Fibroblast of skin of left quadriceps (primary cell): ENCODE data around the gene ZMIZ1.

Experiments used
- DNase-seq, 2 experiments: peaks; one replicate each; pipeline ENCODE4 v3.0.0-alpha.2; 2013; ENCODE audit warnings: low read depth in 2 of 2

Gene ZMIZ1

DNA sequence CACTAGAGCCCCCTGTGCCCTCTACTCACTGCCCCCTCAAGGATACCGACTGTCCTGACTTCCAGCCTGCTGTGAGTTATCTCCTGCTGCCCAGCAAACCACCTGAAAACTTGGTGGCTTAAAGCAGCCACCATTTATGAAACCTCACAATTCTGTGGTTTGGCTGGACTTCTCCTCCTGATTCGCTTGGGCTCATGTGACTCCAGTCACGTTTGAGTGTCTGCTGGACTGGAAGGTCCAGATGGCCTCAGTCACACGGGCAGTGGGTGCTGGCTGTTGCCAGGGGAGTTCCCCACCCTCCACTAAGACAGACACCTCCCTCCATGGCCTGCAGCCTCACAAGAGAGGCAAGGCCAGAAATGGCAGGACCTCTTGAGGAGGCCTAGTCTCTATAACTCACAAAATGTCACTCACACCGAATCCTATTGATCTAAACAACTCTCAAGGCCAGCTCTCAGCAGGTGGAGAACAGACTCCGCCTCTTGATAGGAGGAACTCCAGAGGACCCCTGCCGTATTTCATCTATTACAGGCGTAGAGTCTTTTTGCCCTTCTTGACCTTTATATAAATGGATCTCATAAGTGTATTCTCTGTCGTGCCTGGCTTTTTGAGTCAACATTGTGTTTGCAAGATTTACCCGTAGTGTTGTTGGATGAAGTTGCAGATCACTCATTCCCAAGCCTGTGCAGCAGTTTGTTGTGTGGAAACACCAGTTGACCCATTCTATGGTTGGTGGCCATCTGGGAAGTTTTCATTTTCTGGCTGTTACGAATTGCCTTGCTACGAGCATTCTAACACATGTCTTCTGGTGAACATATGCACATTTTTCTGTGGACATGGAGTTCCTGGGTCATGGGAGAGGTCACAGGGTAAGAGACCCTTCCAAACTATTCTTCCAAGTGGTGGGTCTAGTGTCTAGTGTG is 48.3 kb downstream of the ZMIZ1 start:
- no peak for DNase-seq

GRCh38 chr10:79118286-79119202 is 49.8 kb downstream of the ZMIZ1 start:
- no peak for DNase-seq

GRCh38 chr10:79119306-79119705 is 50.5 kb downstream of the ZMIZ1 start:
- no peak for DNase-seq

- DNase-seq, result no peak
These were observed 54.8 kb downstream of the ZMIZ1 start for GRCh38 chr10:79123547-79123963.

DNA sequence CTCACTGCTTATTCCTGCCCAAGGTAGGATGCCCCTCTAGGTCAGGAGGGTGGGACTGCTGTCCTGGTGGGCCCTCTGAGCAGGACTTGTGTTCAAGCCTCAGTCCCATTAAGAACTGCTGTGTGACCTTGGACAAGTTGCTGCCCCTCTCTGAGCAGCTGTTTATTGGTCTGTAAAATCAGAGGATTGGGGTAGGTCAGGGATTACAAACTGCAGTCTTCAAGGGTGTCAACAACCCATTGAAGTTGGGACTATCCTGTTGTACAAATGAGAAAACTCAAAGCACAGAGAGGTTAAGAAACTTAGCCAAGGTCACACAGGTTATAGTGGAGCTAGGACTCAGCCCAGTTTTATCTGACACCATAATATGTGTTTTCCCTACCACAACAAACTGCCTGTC is 55.3 kb downstream of the ZMIZ1 start:
- DNase-seq, result no peak

DNA sequence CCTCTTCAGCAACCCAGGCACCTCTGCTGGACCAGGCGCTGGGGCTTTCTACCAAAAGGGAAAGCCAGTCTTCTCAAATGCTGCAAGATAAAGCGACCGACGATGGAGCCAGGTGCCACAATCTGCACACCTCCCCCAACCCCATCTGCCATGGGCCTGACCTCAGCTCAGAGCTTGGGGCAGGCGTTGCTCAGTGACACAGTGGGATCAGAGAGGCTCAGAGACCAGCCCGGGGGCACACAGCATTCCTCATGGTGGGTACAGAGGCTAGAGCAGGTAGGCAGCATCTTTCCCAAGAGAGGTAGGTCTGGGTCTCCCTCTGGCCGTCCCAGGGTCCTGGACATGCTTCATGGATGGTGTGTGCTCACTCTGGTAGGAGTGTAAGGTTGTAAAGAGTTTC is 56.3 kb downstream of the ZMIZ1 start:
- no peak for DNase-seq

DNA sequence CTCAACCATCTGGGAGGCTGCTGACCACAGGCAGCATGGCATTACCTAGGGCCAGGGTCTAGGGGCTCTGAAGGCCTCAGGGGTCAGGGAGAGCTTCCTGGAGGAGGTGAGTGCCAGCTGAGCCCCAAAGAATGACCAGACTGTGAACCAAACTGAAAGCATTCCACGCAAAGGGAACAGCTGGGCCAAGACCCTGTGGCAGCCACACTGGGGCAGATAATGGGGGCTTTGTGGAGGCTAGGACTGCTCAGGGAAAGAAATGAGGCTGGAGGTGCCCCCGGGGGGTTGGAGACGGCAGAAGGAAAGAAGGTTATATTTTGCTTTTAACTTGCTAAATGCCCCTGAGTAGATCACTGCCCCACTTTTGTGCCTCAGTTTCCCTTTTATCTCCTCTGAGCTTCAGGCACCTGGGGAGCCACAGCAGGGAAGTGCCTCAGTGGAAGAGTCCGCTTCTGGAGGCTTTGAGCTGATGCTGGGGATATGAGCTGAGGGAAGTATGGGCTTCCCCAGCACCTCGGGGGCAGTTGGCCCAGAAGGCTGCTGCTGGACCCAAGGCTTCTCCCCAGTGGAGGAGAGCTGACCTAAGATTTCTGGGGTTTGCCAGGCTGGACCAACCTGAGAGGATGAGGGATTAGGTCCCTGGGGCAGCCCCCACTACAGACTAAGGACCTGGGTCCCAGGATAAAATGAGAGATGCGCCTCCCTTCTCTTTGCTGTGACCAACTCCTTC is 57.8 kb downstream of the ZMIZ1 start:
- DNase-seq, result no peak

DNA sequence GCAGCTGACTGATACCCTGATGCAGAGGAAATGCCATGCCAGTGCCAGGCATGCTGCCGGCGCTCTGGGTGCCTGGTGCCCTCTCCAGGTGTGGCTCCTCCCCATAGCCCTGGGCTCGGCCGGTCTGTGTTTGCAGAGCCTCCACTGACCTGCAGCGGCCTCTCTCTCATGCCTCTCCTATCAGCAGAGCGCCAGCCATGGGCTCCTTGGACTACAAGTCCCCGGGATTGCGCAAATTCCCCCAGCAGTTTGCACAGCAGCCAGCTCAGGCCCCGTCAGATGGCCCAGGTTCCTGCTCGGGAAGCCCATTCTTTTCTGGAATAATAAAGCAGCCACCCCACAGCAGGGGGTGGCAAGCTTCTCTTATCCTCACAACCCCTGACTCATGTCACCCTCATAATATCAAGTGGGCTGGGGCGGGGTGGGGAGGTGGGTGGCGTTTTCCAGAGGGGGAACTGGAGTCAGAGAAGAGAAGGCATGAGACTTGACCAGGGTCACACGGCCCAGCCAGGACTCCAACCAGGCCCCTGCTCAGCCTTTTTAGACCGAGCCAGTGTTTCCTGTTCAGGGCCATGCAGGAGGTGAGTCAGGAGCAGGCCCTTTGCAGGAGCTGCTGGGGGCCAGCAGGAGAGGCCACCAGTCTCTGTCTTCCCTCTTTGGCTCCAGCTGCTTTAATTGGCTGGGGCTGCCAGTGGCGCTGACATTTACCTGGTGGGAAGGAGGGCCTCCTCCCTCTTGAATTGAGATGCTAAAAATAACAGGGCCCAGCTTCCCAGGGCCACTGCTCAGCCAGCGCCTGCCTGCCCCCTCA is 58.6 kb downstream of the ZMIZ1 start:
- DNase-seq, result no peak

DNA sequence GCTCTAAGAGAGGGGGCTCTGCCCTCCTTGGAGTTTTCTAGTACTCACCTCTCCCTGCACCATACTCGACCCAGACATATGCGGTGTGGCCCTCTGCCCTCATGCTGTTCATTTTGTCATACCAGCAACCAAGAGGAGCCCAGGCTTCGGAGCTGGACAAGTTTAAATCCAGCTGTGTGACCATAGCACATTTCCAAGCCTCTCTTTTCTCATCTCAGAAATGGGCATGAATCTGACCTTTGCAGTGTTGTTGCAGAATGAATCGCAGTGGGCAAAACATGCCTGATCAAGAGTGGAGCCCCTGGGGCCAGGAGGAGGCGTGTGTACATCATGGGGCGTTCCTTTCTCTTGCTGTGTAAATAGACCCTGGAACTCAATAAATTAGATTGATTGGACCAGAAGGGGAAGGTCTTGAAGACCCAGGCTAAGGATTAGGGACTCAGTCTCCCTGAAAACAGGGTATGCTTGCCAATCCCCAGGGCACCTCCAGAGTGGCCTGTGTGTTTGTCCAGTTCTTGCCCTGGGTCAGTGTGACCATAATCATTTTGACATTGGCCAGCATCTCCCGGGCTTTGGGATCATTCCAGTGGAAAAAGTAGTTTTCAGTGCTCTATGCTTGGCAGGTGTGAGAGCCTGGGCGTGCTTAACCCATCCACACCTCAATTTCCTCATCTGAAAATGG is 59.6 kb downstream of the ZMIZ1 start:
- DNase-seq, result no peak

- no peak for DNase-seq
These were observed 60.1 kb downstream of the ZMIZ1 start for GRCh38 chr10:79128923-79129305.

DNA sequence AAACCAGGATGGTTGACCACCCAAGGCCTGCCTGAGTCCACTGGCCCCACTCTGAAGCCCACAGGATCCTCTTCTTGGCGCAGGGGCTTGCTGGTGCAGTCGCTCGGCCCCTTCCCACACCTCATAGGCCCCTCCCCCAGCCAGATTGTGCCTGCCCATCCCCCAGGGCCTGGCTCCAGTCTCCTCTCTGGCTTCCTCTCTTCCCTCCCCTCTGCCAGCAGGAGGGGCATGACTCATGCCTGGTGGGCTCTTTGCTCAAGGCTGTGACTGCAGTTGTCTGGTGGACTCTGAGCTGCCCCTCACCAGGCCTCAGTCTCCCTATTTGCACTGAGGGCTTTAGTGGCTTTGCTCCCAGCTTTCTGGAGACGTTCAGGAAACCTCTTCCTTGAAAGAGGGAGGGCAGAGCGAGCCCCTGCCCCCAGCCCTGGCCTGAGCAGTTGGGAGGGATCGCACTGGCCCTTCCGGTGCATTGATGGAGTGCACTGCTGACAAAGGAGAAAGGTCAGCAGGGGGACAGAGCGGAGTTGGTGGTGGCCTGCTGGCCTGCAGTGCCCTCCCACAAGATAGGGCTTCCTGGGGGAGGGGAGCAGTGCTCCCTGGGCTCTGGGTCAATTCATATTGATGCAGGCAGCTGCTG is 60.7 kb downstream of the ZMIZ1 start:
- DNase-seq, result no peak

DNA sequence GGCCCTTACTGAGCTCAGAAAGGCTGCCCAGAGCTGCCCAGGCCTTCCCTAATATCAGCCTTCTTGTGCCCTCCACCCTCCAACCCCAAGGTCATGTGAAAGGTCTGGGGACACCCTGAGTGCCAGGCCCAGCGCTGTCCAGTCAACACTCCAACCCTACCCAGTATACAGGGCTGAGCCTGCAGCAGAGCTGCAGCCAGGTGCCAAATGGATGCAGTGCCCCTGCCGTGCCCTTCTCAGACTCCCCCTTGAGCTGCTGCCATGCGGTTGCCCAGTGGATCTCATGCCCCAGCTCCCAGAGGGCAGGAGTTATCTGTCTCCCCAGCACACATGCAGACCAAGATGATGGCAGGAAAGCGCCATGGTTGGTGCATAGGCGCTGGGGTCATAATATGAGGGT is 61.5 kb downstream of the ZMIZ1 start:
- DNase-seq, result no peak

DNA sequence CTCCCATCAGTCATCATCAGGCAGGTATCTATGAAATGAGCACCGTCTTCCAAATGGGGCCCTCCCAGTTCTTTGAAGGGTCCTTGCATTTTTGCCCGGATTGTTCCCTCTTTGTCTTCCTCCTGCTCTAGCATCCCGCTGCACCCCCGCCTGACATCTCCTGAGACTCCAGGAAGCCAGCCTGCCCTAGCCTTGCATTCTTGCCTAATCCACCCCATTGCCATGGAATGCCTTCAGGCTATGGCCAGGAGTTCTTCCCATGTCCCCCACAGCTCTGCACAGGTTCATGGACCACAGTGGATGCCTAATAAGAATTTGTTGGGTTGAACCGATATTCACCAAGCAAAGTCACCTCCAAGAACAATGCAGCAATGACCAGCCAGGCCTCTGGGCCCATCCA is 62.1 kb downstream of the ZMIZ1 start:
- no peak for DNase-seq

DNA sequence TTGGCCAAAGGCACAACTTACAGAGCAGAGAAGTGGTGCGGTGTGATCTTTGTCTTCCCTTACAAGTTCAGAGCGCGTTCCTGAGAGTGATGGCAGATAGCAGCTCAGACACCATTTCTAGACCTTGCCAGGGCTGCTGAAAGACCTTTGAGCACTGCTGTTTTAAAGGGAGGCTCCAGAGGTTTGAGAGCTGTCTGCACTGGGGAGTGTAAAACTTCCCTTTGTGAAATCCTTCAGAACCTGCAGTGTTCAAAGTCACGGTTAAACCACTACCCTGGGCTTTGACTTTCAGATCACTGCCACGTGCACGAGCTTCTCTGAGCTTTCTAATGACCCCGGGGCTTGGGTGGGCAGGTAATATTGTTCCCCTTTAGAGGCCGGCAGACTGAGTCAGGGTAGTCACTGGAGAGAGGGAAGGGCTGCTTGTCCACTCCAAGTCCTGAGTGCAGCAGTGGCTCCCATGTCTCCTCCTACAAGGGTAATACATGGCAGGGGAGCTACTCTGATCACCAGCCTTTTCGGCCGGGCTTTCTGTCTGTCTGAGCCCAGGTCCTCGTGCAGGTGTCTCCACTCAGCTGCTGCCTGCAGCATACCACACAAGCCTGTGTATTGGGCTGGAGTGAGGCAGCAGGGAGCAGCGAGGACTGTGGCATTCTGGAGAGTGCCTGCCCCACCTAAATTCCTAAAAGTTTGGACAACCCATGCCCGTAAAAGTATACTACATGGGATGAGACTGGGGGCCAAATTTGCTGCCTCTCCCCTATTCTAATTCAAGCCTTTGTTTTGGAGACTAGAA is 63.3 kb downstream of the ZMIZ1 start:
- DNase-seq, result no peak

DNA sequence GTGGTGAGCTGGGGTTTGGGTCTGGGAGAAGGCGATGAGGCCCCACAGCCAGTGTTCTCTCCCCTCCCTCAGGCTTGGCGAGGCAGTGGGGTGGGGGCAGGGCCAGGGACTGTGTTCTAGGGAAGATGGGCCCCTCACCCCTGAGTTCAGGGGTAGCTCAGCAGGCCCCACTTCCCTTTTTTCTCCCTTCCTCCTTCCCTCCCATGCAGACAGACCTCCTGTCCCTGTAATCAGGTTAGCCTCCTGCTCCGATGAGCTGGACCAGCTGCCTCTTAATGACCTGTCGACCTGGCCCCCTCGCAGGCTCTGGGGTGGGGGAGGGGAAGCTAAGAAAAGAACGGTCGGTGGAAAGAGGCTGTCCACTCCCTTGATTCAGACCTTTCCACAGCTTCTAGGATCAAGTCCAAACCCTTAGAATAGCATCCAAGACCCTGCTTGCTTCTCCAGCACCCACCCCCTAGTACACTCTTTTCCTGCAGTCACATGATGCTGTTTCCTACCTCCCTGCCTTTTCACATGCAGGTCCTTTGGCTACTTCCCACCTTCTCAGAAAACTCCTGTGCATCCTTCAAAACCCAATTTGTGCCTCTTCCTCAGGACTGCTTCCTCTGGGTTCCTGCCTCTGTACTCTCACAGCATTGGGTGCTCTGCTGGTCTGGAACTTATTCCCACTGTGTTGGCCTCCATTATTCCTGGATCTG is 64.1 kb downstream of the ZMIZ1 start:
- no peak for DNase-seq

- no peak for DNase-seq
These were observed 64.7 kb downstream of the ZMIZ1 start for GRCh38 chr10:79133416-79133815.

DNA sequence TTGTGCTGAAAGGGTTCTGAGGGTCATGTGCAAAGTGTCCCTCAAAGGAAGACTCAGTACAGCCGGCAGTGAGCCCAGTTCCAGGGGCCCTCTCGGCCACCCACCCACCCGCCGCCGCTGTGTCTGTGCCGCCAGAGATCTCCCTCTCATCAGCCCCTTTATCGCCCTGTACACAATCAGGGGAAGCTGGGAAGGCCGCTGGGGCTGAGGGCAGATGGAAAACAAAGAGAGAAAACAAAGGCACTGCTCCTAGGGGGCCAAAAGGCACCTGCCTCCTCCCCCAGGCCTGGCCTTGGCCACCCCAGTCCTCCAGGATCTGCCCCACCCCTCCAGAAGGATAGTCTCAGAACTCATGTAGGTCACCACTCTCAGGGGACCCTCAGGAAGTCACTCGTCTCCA is 67.0 kb downstream of the ZMIZ1 start:
- no peak for DNase-seq

GRCh38 chr10:79136236-79137005 is 67.7 kb downstream of the ZMIZ1 start:
- no peak for DNase-seq
